Activated CD4-positive, alpha-beta T cell treated with anti-CD3 and anti-CD28 coated beads, Interleukin-2, amount 10 ng/mL, durations not matched to agents 7 days and 5 days (primary cell): Measurements from ENCODE around the gene GDF2. TPM values are rescaled to one million over a fixed set of nuclear protein-coding genes. Genes with fewer than 3 reads are reported as not detected.

Experiments used
- CTCF ChIA-PET: fragments of 350-600 bp; sonication (Branson Sonifier 250); formaldehyde crosslinking; loops from one replicate; lab custom pipeline; 2021; ENCODE audit warnings: antibody characterized with exemption; lab: Charles Lee
- POLR2A ChIA-PET: fragments of 350-600 bp; sonication (Branson Sonifier 250); formaldehyde crosslinking; loops from one replicate; lab custom pipeline; 2021; ENCODE audit warnings: antibody characterized with exemption; lab: Charles Lee
- DNase-seq: peaks from one replicate; pipeline ENCODE4 v3.0.0-alpha.2; 2020
- H3K27ac Mint-ChIP-seq: one replicate; pipeline ENCODE4 v1.8.0; 2021; ENCODE audit warnings: mild to moderate bottlenecking, moderate library complexity, mixed read lengths
- H3K27me3 Mint-ChIP-seq: one replicate; pipeline ENCODE4 v1.8.0; 2021; ENCODE audit warnings: mixed read lengths
- H3K36me3 Mint-ChIP-seq: one replicate; pipeline ENCODE4 v1.8.0; 2021; ENCODE audit warnings: low read depth, mixed read lengths
- H3K4me1 Mint-ChIP-seq: one replicate; pipeline ENCODE4 v1.8.0; 2021; ENCODE audit warnings: mixed read lengths
- H3K4me3 Mint-ChIP-seq: one replicate; pipeline ENCODE4 v1.8.0; 2021; ENCODE audit warnings: mild to moderate bottlenecking, moderate library complexity, mixed read lengths
- H3K9me3 Mint-ChIP-seq: one replicate; pipeline ENCODE4 v1.8.0; 2021; ENCODE audit warnings: mixed read lengths
- total RNA-seq, 2 experiments: library from RNA; stranded (reverse); gene quantifications; one replicate each; pipeline ENCODE4 v1.2.3, GENCODE V29; 2021

Gene GDF2
- total RNA-seq, 2 experiments from 2014 or later = not detected

DNA sequence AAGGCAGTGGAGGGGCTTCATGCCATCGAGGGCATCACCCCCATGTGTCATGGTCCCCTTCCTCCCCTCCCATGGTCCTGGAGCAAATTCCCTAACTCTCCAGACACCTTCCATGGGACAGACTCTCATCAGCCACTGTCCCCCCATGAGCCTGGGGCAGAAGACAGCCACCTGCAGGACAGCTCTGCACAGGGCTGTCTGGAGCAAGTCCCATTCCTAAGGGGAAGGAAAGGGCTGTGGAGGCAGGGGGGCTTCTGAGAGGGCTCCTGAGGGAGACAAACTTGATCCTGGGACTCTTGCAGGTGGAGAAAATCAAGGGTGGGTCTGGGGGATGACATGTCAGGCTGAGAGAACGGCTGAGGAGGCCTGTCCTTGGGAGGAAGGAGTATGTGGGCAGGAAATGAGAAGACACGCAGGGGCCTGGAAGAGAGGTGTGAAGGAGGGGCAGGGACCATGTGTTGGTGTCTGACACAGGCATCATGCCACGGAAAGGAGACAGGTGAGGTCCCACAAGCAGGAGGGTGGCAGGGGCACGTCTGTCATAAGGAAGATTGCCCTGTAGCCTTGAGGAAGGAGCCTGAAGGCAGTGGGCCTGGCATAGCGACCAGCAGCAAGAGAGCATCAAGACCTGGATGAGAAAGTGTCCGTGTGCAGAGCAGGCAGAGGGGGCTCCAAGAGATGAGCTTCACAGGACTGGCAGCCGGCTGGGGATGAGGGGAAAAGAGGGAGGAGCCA, 36.7 kb upstream of the GDF2 start:
- Mint-ChIP-seq H3K27me3 (no peaks in the 10 kb centered on the region), H3K9me3 (no peaks in the 10 kb centered on the region), H3K27ac (peak overlapping the region; percentile 84), H3K4me3 (no peak overlapping the region), H3K36me3 (no peaks in the 10 kb centered on the region), H3K4me1 (peaks cover 32% of the 10 kb centered on the region)
- ChIA-PET POLR2A (no interaction called here), CTCF (interaction anchor here (0.9 to 1.5 kb wide), 4 partner anchors 9 to 199 kb away, joined by 3 to 5 read pairs (median 4); no protein-coding TSS in a partner anchor)
- DNase-seq = no peak

DNA sequence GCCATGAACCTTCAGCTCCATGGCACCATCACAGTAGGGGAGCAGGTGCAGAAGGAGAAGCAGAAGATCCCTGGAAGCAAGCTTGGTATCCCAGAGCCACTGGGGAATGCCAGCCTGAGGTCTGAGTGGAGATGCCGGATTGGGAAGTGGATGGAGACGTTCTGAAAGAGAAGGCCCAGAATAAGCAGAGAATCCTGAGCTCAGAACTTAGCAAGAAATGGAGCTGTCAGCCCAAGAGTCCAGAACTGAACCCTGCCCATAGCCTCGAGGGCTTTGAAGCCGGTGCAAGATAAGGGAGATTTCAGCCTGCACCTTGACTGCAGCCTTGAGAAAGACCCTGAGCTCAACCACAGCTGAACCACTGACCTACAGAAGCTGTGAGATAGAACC, 36.1 kb upstream of the GDF2 start:
- ChIA-PET POLR2A (no interaction called here), CTCF (interaction anchor here (0.9 to 1.5 kb wide), 4 partner anchors 9 to 200 kb away, joined by 3 to 5 read pairs (median 4); no protein-coding TSS in a partner anchor)
- Mint-ChIP-seq H3K9me3 (no peaks in the 10 kb centered on the region), H3K27ac (peak overlapping the region; percentile 82), H3K27me3 (no peaks in the 10 kb centered on the region), H3K4me1 (peaks cover 32% of the 10 kb centered on the region), H3K4me3 (no peak overlapping the region), H3K36me3 (no peaks in the 10 kb centered on the region)
- no peak for DNase-seq

DNA sequence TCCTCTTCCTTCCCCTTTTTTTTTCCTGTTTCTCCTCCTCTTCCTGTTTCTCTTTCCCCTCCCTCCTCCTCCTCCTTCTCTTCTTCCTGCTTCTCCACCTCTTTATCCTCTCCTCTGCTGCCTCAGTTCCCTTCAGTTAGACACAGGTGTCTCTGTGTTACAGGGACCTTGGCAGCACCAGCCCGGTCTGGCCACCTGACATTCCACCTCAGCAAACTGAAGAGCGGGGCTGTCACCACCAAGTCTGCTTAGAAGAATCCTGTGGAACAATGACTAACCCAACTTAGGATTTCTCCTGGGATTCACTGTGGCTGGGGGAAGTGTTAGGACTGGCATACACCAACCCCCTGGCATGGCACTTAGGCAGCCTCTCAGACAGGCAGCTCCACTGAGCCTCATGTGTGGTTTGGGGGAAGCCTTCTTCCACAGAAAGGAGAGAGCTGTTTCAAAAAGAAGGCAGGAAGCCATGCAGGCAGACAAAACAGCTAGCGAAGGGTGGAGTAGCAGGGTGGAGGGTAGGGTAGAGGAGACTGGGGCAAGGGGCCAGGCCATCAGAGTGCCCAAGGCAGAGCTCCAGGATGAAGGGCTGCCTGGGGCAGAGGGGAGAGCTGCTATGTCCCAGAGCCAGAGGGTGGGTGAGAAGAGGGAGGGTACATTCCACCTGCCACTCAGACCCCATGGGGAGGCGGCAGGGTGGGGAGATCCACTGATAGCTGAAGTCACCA, 35.5 kb upstream of the GDF2 start:
- no peak overlapping the region for H3K4me3 Mint-ChIP-seq
- H3K9me3 Mint-ChIP-seq = no peaks in the 10 kb centered on the region
- H3K4me1 Mint-ChIP-seq = peaks cover 32% of the 10 kb centered on the region
- no peaks in the 10 kb centered on the region for H3K27me3 Mint-ChIP-seq
- H3K36me3 Mint-ChIP-seq = no peaks in the 10 kb centered on the region
- peak; percentile 19 for DNase-seq
- peak overlapping the region; percentile 82 for H3K27ac Mint-ChIP-seq
- ChIA-PET CTCF (interaction anchor here (0.9 to 1.5 kb wide), 3 partner anchors 8 to 14 kb away, joined by 3 to 5 read pairs (median 4); no protein-coding TSS in a partner anchor), POLR2A (no interaction called here)

DNA sequence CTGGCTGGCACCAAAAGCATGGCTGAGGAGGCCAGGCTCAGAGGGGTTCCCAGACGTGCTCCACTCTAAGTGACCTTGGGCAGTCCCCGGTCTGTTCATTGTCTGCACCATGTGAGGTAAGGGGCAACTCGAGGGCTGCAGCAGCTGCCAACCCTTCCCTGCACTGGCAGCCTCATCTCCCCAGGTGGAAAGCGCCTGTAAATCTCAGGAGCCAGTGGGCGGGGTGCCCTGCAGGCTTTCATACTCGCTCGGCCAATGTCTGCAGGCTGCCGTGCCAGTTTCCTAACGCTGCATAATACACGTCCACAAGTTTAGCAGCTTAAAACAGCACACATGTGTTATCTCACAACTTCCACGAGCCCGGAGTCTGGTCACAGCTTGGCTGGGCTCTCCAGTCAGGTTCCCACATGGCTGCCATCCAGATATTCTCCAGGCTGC, 34.9 kb upstream of the GDF2 start:
- DNase-seq = no peak
- Mint-ChIP-seq H3K4me3 (no peak overlapping the region), H3K27ac (no peak overlapping the region), H3K27me3 (no peaks in the 10 kb centered on the region), H3K9me3 (no peaks in the 10 kb centered on the region), H3K4me1 (peaks cover 32% of the 10 kb centered on the region), H3K36me3 (no peaks in the 10 kb centered on the region)
- ChIA-PET CTCF (no interaction called here), POLR2A (no interaction called here)

DNA sequence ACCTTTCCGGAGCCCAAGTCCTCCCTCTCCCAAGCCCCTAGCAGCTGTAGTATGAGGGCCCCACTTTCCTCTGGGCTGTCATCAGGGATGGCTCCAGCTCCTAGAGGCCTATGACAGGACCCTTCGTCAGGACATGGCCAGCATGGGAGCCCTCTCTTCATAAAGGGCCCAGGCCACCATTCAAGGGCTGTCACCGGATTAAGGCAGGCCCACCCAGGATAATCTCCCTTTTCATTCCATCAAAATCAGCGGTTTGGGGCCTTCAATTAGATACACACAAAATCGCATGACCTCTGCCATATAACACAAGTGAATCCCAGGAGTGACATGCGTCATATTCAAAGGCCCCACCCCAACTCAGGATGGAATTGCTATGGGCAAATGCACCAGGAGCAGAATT, 34.4 kb upstream of the GDF2 start:
- H3K4me1 Mint-ChIP-seq = peaks cover 32% of the 10 kb centered on the region
- ChIA-PET POLR2A (no interaction called here), CTCF (interaction anchor here (0.8 kb wide), 1 partner anchor 52 kb away, joined by 3 read pairs; no protein-coding TSS in a partner anchor)
- no peak overlapping the region for H3K4me3 Mint-ChIP-seq
- H3K27me3 Mint-ChIP-seq = no peaks in the 10 kb centered on the region
- no peaks in the 10 kb centered on the region for H3K36me3 Mint-ChIP-seq
- DNase-seq = no peak
- no peak overlapping the region for H3K27ac Mint-ChIP-seq
- no peaks in the 10 kb centered on the region for H3K9me3 Mint-ChIP-seq

DNA sequence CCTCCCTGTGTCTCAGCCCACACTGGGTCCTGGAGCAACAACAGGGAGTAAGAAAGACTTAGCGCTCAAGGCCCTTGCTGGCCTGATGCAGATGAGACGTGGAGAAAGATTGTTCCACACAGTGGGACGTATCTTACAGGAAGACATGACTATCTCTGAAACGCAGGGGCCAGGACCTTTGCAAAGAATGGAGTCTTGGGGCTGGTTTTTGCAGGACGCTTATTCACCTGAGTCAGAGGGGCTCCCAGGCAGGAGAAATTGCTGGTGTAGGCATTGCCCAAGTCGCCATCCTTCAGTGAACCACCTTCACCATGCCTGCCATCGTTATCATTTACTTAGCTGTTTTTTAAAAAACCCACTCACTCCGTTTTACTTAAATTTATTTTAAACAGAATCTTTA, 34.0 kb upstream of the GDF2 start:
- no peak overlapping the region for H3K4me3 Mint-ChIP-seq
- no peak for DNase-seq
- H3K36me3 Mint-ChIP-seq = no peaks in the 10 kb centered on the region
- no peak overlapping the region for H3K27ac Mint-ChIP-seq
- no peaks in the 10 kb centered on the region for H3K27me3 Mint-ChIP-seq
- CTCF ChIA-PET = interaction anchor here (0.8 to 1.3 kb wide), 2 partner anchors 11 to 53 kb away, joined by 3 read pairs; no protein-coding TSS in a partner anchor
- H3K4me1 Mint-ChIP-seq = peaks cover 32% of the 10 kb centered on the region
- POLR2A ChIA-PET = no interaction called here
- no peaks in the 10 kb centered on the region for H3K9me3 Mint-ChIP-seq

DNA sequence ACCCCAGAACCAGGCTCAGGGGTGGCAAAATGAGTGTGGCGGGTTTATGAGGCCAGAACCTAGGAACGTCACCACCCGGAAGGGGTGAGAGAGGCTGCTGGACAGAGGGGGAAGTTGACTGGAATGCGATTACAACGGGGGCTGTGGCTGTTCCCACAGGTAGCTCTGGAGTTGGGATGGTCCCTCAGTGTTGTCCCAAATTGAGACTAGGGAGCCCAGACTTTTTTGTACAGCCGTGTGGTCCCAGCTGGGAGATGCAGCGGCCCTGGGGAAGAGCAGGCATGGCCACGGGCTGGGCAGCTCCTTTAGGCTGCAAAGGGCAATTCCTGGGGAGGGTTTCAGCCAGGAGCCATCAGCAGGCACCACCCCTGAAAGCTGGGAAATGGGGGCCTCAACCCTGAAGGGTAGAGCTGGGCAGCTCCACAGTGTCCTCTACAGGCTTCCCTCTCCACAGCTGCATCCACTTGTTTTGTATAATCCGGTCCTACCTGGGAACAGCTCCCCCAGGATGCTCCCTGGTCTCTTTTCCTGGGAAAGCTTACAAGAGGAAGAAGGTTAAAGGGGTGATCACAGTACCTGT, 33.2 kb upstream of the GDF2 start:
- ChIA-PET POLR2A (no interaction called here), CTCF (interaction anchor here (0.9 to 1.3 kb wide), 2 partner anchors 12 to 241 kb away, joined by 3 read pairs; no protein-coding TSS in a partner anchor)
- Mint-ChIP-seq H3K4me3 (no peak overlapping the region), H3K4me1 (peaks cover 29% of the 10 kb centered on the region), H3K9me3 (no peaks in the 10 kb centered on the region), H3K36me3 (no peaks in the 10 kb centered on the region), H3K27ac (no peak overlapping the region), H3K27me3 (no peaks in the 10 kb centered on the region)
- no peak for DNase-seq

GRCh38 chr10:47289921-47290320, 32.3 kb upstream of the GDF2 start:
- H3K27me3 Mint-ChIP-seq = no peaks in the 10 kb centered on the region
- H3K36me3 Mint-ChIP-seq = no peaks in the 10 kb centered on the region
- no peak for DNase-seq
- no peak overlapping the region for H3K4me3 Mint-ChIP-seq
- CTCF ChIA-PET = no interaction called here
- H3K4me1 Mint-ChIP-seq = peaks cover 26% of the 10 kb centered on the region
- no peak overlapping the region for H3K27ac Mint-ChIP-seq
- no peaks in the 10 kb centered on the region for H3K9me3 Mint-ChIP-seq
- POLR2A ChIA-PET = no interaction called here

GRCh38 chr10:47290338-47290737, 31.9 kb upstream of the GDF2 start:
- no peak for DNase-seq
- H3K36me3 Mint-ChIP-seq = no peaks in the 10 kb centered on the region
- H3K27ac Mint-ChIP-seq = no peak overlapping the region
- no peak overlapping the region for H3K4me3 Mint-ChIP-seq
- H3K9me3 Mint-ChIP-seq = no peaks in the 10 kb centered on the region
- ChIA-PET CTCF (interaction anchor here (1.1 kb wide), 1 partner anchor 9 kb away, joined by 3 read pairs; no protein-coding TSS in a partner anchor), POLR2A (no interaction called here)
- H3K27me3 Mint-ChIP-seq = no peaks in the 10 kb centered on the region
- H3K4me1 Mint-ChIP-seq = peaks cover 22% of the 10 kb centered on the region

GRCh38 chr10:47291682-47292081, 30.6 kb upstream of the GDF2 start:
- H3K4me1 Mint-ChIP-seq = peaks cover 9% of the 10 kb centered on the region
- ChIA-PET CTCF (no interaction called here), POLR2A (no interaction called here)
- H3K9me3 Mint-ChIP-seq = no peaks in the 10 kb centered on the region
- H3K4me3 Mint-ChIP-seq = no peak overlapping the region
- H3K27ac Mint-ChIP-seq = no peak overlapping the region
- no peak for DNase-seq
- no peaks in the 10 kb centered on the region for H3K27me3 Mint-ChIP-seq
- no peaks in the 10 kb centered on the region for H3K36me3 Mint-ChIP-seq

GRCh38 chr10:47294057-47294456, 28.2 kb upstream of the GDF2 start:
- ChIA-PET CTCF (interaction anchor here (1.3 kb wide), 1 partner anchor 18 kb away, joined by 4 read pairs; no protein-coding TSS in a partner anchor), POLR2A (no interaction called here)
- Mint-ChIP-seq H3K4me3 (no peak overlapping the region), H3K27ac (no peak overlapping the region), H3K36me3 (no peaks in the 10 kb centered on the region), H3K27me3 (peaks cover 18% of the 10 kb centered on the region), H3K9me3 (no peaks in the 10 kb centered on the region), H3K4me1 (no peaks in the 10 kb centered on the region)
- DNase-seq = no peak

DNA sequence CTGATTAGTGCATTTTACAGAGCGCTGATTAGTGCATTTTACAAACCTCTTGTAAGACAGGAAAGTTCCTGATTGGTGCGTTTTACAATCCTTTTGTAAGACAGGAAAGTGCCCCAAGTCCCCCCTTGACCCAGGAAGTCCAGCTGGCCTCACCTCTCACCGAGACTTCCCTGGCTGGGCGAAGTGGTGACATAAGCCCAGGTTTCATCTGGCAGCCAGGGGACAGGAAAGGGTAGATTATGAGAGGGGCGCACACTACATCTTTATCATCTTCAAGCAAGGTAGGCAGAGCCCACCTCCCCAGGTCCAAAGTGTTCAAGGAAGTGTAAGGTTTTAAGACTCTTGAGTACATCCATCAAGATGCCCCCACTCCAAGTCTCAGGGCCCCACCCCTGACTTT, 27.8 kb upstream of the GDF2 start:
- Mint-ChIP-seq H3K27ac (no peak overlapping the region), H3K27me3 (peaks cover 22% of the 10 kb centered on the region), H3K9me3 (no peaks in the 10 kb centered on the region), H3K36me3 (no peaks in the 10 kb centered on the region), H3K4me3 (no peak overlapping the region), H3K4me1 (no peaks in the 10 kb centered on the region)
- ChIA-PET CTCF (no interaction called here), POLR2A (no interaction called here)
- DNase-seq = no peak

- CTCF ChIA-PET = interaction anchor here (1.0 kb wide), 1 partner anchor 9 kb away, joined by 3 read pairs; no protein-coding TSS in a partner anchor
- POLR2A ChIA-PET = no interaction called here
- Mint-ChIP-seq H3K4me1 (no peaks in the 10 kb centered on the region), H3K27me3 (peaks cover 25% of the 10 kb centered on the region), H3K27ac (no peak overlapping the region), H3K4me3 (no peak overlapping the region), H3K9me3 (no peaks in the 10 kb centered on the region), H3K36me3 (no peaks in the 10 kb centered on the region)
- no peak for DNase-seq
Measured at GRCh38 chr10:47295411-47295810, 26.8 kb upstream of the GDF2 start.
